ENCODE results near the gene ST8SIA2.

DNA sequence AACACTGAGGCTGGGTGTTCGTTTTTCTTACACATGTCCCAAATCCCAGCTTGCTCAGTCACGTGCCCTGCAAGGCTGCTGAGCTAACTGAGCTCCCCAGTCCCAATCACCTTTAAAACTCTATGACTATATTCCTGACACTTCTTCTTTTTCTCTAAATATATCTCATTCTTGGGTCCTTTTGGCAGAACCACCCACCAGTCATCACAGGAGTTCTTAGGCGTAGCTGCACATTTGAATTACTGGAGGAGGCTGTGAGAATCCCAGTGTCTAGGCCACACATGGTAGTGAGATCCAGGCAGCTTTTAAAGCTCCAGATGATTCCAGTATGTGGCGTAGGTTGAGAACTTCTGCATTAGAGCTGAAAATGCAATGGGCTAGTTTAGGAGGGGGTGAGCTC lies 66.3 kb downstream of the ST8SIA2 start:
- no peak for TF ChIP-seq POLR2AphosphoS5 (IDR thresholded peaks at IDR 0.05)
- TF ChIP-seq, protein P1, sequence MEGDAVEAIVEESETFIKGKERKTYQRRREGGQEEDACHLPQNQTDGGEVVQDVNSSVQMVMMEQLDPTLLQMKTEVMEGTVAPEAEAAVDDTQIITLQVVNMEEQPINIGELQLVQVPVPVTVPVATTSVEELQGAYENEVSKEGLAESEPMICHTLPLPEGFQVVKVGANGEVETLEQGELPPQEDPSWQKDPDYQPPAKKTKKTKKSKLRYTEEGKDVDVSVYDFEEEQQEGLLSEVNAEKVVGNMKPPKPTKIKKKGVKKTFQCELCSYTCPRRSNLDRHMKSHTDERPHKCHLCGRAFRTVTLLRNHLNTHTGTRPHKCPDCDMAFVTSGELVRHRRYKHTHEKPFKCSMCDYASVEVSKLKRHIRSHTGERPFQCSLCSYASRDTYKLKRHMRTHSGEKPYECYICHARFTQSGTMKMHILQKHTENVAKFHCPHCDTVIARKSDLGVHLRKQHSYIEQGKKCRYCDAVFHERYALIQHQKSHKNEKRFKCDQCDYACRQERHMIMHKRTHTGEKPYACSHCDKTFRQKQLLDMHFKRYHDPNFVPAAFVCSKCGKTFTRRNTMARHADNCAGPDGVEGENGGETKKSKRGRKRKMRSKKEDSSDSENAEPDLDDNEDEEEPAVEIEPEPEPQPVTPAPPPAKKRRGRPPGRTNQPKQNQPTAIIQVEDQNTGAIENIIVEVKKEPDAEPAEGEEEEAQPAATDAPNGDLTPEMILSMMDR (IDR thresholded peaks at IDR 0.05) = no peak
